HCT116 (cell line): ENCODE data around the gene CDKL4.

Source experiments
- EGR1 ChIP-seq: IDR thresholded peaks from 2 replicates; pipeline ENCODE4 v1.6.1; 2012; ENCODE audit warnings: low read depth
- EZH2 ChIP-seq: fragments of 200-600 bp; sonication (generic); IDR thresholded peaks from 2 replicates; pipeline ENCODE4 v1.6.1; 2017; ENCODE audit warnings: antibody characterized with exemption, mixed run types
- JUND ChIP-seq: IDR thresholded peaks from 2 replicates; pipeline ENCODE4 v1.6.1; 2012
- POLR2A ChIP-seq: IDR thresholded peaks from 2 replicates; pipeline ENCODE4 v1.7.0; 2011; ENCODE audit warnings: borderline replicate concordance; ENCODE audit not compliant: insufficient read depth, insufficient read length; ENCODE audit errors: extremely low read depth
- RAD21 ChIP-seq: IDR thresholded peaks from 2 replicates; pipeline ENCODE4 v1.6.1; 2012; ENCODE audit warnings: low read depth, mild to moderate bottlenecking
- TCF7L2 ChIP-seq: IDR thresholded peaks from 2 replicates; pipeline ENCODE4 v1.7.0; 2011; ENCODE audit warnings: borderline replicate concordance, inconsistent platforms; ENCODE audit not compliant: insufficient read depth, insufficient read length; ENCODE audit errors: extremely low read depth
- TF ChIP-seq, protein P1 (sequence below), 3 experiments: fragments of 200-600 bp in 1 of 3; sonication (generic) in 1 of 3; IDR thresholded peaks in 2 of 3; conservative IDR thresholded peaks in 1 of 3; 2 replicates each; pipeline ENCODE4 v1.5.1; 2012 to 2017; ENCODE audit warnings: low read depth in 2 of 3, low read length in 2 of 3, antibody characterized with exemption in 1 of 3, borderline replicate concordance in 1 of 3, control low read depth in 1 of 3, mild to moderate bottlenecking in 1 of 3, mixed read lengths in 1 of 3, mixed run types in 1 of 3, moderate library complexity in 1 of 3; ENCODE audit not compliant: insufficient read depth in 1 of 3

DNA sequence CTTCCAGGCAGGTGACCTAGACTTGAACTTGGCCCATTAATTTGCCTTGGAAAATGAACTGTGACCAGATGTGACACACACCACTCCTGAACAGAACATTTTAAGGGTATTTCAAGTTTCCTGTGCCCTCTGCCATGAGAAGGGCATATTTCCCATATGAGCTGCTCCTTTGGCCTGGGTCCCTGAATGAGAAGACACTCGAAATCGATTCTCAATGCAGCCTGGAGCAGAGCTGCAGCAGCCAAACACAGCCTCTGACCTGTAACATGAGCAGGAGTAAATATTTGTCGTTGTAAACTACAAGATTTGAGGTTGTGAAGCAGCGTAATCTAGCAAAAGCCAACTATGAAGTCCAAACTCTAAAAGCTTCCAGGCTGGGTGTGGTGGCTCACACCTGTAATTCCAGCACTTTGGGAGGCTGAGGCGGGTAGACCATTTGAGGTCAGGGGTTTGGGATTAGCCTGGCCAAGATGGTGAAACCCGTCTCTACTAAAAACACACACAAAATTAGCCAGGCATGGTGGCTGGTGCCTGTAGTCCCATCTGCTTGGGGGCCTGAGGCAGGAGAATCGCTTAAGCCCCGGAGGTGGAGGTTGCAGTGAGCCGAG lies 92.8 kb downstream of the CDKL4 start:
- TF ChIP-seq, protein P1, sequence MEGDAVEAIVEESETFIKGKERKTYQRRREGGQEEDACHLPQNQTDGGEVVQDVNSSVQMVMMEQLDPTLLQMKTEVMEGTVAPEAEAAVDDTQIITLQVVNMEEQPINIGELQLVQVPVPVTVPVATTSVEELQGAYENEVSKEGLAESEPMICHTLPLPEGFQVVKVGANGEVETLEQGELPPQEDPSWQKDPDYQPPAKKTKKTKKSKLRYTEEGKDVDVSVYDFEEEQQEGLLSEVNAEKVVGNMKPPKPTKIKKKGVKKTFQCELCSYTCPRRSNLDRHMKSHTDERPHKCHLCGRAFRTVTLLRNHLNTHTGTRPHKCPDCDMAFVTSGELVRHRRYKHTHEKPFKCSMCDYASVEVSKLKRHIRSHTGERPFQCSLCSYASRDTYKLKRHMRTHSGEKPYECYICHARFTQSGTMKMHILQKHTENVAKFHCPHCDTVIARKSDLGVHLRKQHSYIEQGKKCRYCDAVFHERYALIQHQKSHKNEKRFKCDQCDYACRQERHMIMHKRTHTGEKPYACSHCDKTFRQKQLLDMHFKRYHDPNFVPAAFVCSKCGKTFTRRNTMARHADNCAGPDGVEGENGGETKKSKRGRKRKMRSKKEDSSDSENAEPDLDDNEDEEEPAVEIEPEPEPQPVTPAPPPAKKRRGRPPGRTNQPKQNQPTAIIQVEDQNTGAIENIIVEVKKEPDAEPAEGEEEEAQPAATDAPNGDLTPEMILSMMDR (IDR thresholded peaks at IDR 0.05 in 2 of 3, conservative IDR thresholded peaks at IDR 0.05 in 1 of 3; ENCODE audit: borderline replicate concordance in 1 of 3, insufficient read depth in 1 of 3, low read depth in 2 of 3, low read length in 2 of 3) = no peak
- TF ChIP-seq RAD21 = no peak
- TF ChIP-seq JUND = no peak
- no peak for TF ChIP-seq EGR1
- no peak for TF ChIP-seq TCF7L2
- no peak for TF ChIP-seq POLR2A
- no peak for TF ChIP-seq EZH2
